HepG2 (cell line): Measurements from ENCODE around the gene COLEC12.

Experiments used
- FOXP1 ChIP-seq, 2 experiments: fragments of 450-650 bp in 1 of 2; IDR thresholded peaks; 2 replicates each; pipeline ENCODE4 v1.6.1; 2017 to 2018; ENCODE audit warnings: antibody characterized with exemption in 1 of 2
- SIN3A ChIP-seq: IDR thresholded peaks from 2 replicates; pipeline ENCODE4 v1.6.1; 2011; ENCODE audit warnings: low read depth, mild to moderate bottlenecking, control low read depth, low read length, borderline replicate concordance
- TAF15 ChIP-seq: fragments of 200-400 bp; formaldehyde crosslinking; IDR thresholded peaks from one replicate; pipeline ENCODE4 v1.6.1; 2018; ENCODE audit warnings: mild to moderate bottlenecking, low read depth, low read length; ENCODE audit not compliant: poor library complexity, severe bottlenecking

GRCh38 chr18:275486-275885 is 225.0 kb downstream of the COLEC12 start:
- no peak for TF ChIP-seq SIN3A
- TF ChIP-seq FOXP1 (IDR thresholded peaks at IDR 0.05), result no peak
- TF ChIP-seq FOXP1 (CRISPR knock-in tag; IDR thresholded peaks at IDR 0.05), result no peak
- no peak for TF ChIP-seq TAF15
